Muscle layer of colon (tissue), 2 donors: ENCODE data around the gene MESD.
A peak's percentile ranks its signal among the peaks of the same experiment; 100 is the strongest.

Source experiments
- H3K27ac ChIP-seq: one replicate; pipeline ENCODE4 v1.7.0; 2013; ENCODE audit warnings: low read depth, mild to moderate bottlenecking, low read length, moderate library complexity
- H3K27me3 ChIP-seq, 2 donors: one replicate each; pipeline ENCODE4 v1.7.0; 2013; ENCODE audit warnings: low read length in 2 of 2, mild to moderate bottlenecking in 2 of 2; ENCODE audit not compliant: insufficient read depth in 2 of 2, control insufficient read depth in 1 of 2
- H3K36me3 ChIP-seq: one replicate; pipeline ENCODE4 v1.7.0; 2013; ENCODE audit warnings: mild to moderate bottlenecking, low read length; ENCODE audit not compliant: insufficient read depth
- H3K4me1 ChIP-seq: one replicate; pipeline ENCODE4 v1.7.0; 2013; ENCODE audit warnings: mild to moderate bottlenecking, low read length; ENCODE audit not compliant: insufficient read depth
- H3K4me3 ChIP-seq, 2 donors: one replicate each; pipeline ENCODE4 v1.7.0; 2013; ENCODE audit warnings: low read length in 2 of 2, low read depth in 1 of 2, mild to moderate bottlenecking in 1 of 2, moderate library complexity in 1 of 2
- H3K9ac ChIP-seq: one replicate; pipeline ENCODE4 v1.7.0; 2013; ENCODE audit warnings: low read length
- H3K9me3 ChIP-seq: one replicate; pipeline ENCODE4 v1.7.0; 2013; ENCODE audit warnings: mild to moderate bottlenecking, low read length
- donor health status: abdominal sarcoma.
- donor health status: Adenocarcinoma of cecum.

The MESD gene

DNA sequence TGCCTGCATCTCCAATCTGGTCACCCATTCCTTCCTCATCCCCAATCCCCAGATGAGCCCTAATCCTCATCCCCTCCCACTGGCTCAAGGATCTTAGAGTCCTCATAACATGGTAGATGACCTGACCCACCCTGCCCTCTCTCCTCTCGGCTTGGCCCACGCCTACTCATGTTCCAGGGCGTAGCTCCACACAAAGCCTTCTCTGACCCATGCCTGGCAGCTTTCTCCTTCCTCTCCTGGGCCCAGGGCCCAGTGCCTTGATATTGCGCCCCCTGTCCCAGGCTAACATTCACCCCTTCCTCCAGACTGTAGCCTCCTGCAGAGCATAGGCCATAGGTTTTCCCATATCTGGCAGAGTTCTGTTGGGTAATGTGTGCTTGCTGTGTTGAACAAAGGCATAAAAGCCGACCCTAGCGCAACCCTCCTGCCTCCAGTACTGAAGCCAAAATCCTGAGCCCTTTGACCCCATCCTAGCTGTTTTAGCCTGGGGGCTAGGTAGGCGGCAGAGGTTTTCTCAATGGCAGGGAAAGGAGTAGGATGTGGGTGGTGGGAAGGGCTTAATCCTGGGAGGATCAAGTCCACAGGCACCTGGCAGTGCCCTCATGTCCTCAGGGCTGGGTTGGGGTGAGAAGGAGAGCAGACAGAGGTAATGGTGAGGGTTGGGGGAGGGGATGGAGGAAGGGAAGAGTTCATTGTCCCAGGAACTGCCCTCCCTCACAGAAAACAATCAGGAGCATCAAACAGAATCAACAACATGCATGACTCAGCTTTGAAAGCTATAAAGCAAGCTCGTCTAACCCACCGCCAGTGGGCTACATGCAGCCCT lies 35.5 kb downstream of the MESD start:
- H3K9ac ChIP-seq = no peak overlapping the region
- H3K9me3 ChIP-seq = no peaks in the 10 kb centered on the region
- H3K27ac ChIP-seq = no peak overlapping the region
- no peak overlapping the region for H3K4me3 ChIP-seq
- no peaks in the 10 kb centered on the region for H3K27me3 ChIP-seq
- H3K4me1 ChIP-seq = no peaks in the 10 kb centered on the region
- peaks cover 26% of the 10 kb centered on the region for H3K36me3 ChIP-seq

DNA sequence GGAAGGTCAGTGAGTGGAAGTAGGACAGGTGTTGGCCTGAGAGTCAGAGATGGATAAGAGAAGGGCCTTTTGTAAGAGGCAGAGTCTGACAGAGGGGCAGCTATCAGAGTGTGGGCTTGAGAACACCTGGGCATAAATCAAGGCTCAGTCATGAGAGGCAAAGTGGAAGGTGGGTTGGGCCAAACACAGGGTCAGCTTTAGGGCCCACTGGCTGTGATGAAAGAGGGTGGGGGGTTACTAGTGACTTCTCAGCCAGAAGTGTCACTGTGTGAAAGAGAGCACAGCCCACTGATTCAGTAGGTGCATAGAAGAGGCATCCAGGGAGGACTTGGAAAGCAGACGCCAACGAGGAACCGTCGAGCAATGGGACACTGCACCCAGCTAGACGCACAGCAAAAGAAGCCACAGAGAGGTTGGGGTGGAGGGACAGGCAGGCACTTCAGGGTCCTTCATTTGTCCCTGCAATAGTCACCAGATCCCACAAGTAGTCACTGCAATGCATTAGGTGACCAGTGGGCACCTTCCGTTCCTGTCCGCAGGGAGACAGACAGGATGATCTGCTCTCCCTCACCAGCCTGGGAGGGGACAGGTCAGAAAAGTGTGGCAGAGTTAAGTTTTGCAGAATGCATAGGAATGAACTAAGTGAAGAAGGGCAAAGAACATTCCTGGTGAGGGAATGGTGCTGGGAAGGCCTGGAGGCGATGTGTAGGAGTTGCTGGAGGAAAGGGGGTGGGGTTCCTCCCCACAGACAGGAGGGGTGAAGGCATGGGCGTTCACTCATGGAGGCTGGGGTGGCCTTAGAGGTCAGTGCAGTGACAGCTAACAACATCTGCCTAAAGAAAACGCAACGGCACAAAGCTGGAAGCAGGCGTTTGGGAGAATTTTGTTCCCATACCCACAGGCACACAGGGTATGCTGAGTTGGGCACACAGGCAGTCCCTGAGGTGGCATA lies 36.3 kb downstream of the MESD start:
- no peak overlapping the region for H3K27ac ChIP-seq

DNA sequence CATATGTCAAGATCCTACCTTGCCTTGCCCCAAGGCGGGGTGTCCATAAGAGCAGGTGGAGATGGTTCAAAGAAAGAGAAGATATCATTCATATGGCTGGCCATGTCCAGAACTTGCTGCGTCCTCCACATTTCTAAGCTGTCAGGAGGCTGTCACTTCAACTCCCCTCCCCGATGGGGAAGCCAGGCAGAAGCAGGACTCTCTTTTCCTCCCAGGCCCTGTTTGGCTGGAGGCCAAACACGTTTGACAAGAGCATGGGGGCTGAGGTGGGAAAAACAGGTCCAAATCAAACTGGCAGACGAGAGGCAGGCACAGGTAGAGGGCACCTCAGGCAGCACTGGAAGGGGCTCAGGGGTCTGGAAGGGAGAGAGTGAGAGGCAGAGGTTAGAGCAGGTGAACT lies 37.7 kb downstream of the MESD start:
- Histone ChIP-seq H3K4me1 (no peaks in the 10 kb centered on the region), H3K4me3 (no peak overlapping the region), H3K27me3 (no peaks in the 10 kb centered on the region), H3K27ac (no peak overlapping the region), H3K9ac (no peak overlapping the region), H3K9me3 (no peaks in the 10 kb centered on the region), H3K36me3 (peaks cover 41% of the 10 kb centered on the region)

More for the DNA sequence above, 36.3 kb downstream of the MESD start:
- Histone ChIP-seq H3K9ac (no peak overlapping the region), H3K27me3 (no peaks in the 10 kb centered on the region), H3K9me3 (no peaks in the 10 kb centered on the region), H3K4me3 (no peak overlapping the region), H3K4me1 (no peaks in the 10 kb centered on the region), H3K36me3 (peaks cover 28% of the 10 kb centered on the region)

DNA sequence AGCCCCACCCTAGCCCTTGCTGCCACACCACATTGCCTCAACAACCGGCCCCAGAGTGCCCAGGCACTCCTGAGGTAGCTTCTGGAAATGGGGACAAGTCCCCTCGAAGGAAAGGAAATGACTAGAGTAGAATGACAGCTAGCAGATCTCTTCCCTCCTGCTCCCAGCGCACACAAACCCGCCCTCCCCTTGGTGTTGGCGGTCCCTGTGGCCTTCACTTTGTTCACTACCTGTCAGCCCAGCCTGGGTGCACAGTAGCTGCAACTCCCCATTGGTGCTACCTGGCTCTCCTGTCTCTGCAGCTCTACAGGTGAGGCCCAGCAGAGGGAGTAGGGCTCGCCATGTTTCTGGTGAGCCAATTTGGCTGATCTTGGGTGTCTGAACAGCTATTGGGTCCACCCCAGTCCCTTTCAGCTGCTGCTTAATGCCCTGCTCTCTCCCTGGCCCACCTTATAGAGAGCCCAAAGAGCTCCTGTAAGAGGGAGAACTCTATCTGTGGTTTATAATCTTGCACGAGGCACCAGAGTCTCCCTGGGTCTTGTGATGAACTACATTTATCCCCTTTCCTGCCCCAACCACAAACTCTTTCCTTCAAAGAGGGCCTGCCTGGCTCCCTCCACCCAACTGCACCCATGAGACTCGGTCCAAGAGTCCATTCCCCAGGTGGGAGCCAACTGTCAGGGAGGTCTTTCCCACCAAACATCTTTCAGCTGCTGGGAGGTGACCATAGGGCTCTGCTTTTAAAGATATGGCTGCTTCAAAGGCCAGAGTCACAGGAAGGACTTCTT lies 39.1 kb downstream of the MESD start:
- Histone ChIP-seq H3K4me3 (no peak overlapping the region), H3K9me3 (no peaks in the 10 kb centered on the region), H3K27ac (no peak overlapping the region), H3K36me3 (peaks cover 51% of the 10 kb centered on the region), H3K27me3 (no peaks in the 10 kb centered on the region), H3K9ac (no peak overlapping the region), H3K4me1 (no peaks in the 10 kb centered on the region)

DNA sequence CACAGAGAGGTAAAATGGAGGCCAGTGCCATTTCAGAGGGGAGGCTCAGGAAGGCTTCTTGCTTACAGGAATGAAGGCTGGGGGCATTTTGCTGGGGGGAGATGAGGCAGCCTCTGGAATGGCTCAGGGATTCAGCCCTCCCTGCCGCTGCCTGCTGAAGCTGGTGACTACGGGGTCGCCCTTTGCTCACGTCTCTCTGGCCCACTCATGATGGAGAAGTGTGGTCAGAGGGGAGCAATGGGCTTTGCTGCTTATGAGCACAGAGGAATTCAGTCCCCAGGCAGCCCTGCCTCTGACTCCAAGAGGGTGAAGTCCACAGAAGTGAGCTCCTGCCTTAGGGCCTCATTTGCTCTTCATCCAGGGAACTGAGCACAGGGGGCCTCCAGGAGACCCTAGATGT lies 39.9 kb downstream of the MESD start:
- Histone ChIP-seq H3K4me3 (no peak overlapping the region), H3K9me3 (no peaks in the 10 kb centered on the region), H3K9ac (no peak overlapping the region), H3K36me3 (peaks cover 51% of the 10 kb centered on the region), H3K27ac (no peak overlapping the region), H3K27me3 (no peaks in the 10 kb centered on the region), H3K4me1 (no peaks in the 10 kb centered on the region)

DNA sequence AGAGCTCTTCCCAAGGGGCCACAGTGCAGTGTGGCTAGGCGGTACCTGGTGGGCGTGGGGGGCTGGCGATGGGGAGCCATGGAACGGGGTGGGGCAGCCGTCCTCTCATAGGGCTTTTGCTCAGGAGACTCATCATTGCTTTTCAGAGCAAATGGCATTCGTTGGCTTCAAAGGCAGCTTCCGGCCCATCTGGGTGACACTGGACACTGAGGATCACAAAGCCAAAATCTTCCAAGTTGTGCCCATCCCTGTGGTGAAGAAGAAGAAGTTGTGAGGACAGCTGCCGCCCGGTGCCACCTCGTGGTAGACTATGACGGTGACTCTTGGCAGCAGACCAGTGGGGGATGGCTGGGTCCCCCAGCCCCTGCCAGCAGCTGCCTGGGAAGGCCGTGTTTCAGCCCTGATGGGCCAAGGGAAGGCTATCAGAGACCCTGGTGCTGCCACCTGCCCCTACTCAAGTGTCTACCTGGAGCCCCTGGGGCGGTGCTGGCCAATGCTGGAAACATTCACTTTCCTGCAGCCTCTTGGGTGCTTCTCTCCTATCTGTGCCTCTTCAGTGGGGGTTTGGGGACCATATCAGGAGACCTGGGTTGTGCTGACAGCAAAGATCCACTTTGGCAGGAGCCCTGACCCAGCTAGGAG lies 40.8 kb downstream of the MESD start:
- peaks cover under 1% of the 10 kb centered on the region for H3K4me1 ChIP-seq
- H3K9ac ChIP-seq = no peak overlapping the region
- H3K27me3 ChIP-seq = no peaks in the 10 kb centered on the region
- H3K9me3 ChIP-seq = no peaks in the 10 kb centered on the region
- H3K36me3 ChIP-seq = peaks cover 51% of the 10 kb centered on the region
- no peak overlapping the region for H3K27ac ChIP-seq
- H3K4me3 ChIP-seq = no peak overlapping the region

DNA sequence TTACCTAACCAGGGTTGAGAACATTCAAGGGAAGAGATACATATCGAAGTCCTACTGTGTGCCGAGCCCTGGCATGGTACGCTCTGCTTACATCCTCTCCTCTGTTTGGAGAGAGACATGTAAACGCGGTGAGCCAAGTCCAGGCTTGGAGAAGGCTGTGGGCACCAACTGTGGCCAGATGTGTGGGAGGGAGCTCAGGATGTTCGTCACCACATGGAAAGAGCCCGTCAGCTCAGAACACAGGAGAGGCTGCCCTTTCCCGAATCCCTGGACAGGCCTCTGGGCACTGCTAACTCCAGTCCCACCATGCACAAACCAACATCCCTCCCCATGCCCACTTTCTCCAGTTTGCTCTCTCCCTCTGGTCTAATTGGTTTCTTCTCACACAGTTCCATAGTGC lies 43.0 kb downstream of the MESD start:
- Histone ChIP-seq H3K4me1 (peaks cover 13% of the 10 kb centered on the region), H3K36me3 (peaks cover 51% of the 10 kb centered on the region), H3K4me3 (no peak overlapping the region), H3K9me3 (no peaks in the 10 kb centered on the region), H3K27ac (no peak overlapping the region), H3K9ac (no peak overlapping the region), H3K27me3 (no peaks in the 10 kb centered on the region)

DNA sequence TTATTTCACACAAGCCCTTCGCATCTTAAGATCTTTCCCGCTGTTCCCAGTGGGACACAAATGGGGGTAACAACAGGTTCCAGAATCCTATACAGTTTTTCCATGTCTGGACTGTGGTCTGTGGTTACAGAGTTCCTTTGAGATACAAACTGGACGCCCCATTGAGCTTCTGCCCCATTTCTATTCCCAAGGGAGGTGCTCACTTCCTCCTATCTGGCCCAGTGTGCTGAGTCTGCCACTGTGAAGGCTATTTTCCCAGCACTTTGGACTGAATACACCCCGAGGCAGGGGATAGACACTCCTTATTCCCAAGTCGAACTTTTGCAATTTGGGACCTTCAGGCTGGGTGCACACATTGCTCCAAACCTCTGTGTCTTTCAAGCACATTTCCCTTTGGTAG lies 44.0 kb downstream of the MESD start:
- H3K9me3 ChIP-seq = no peaks in the 10 kb centered on the region
- peaks cover 13% of the 10 kb centered on the region for H3K4me1 ChIP-seq
- no peak overlapping the region for H3K4me3 ChIP-seq
- no peak overlapping the region for H3K9ac ChIP-seq
- no peak overlapping the region for H3K27ac ChIP-seq
- H3K27me3 ChIP-seq = no peaks in the 10 kb centered on the region
- peaks cover 44% of the 10 kb centered on the region for H3K36me3 ChIP-seq

DNA sequence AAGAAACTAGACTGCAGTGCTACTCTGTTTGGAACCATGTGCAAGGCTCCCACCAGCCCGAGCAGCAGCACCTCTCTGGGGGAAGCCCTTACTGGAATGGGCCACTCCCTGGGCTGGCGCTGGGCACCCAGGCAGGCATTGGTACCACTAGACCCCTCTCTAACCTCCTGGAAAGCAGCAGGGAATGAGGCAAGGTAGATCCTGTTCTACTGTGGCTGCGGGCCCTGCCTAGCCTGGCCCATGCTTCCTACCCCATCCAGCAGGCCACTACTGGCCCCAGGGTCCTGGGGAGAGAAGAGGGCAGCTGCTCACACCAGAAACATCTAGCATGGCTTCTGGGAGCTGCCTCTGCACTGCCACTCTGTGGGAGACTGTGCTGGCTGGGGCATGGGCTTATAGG lies 44.8 kb downstream of the MESD start:
- Histone ChIP-seq H3K4me3 (no peak overlapping the region), H3K27me3 (no peaks in the 10 kb centered on the region), H3K9ac (no peak overlapping the region), H3K36me3 (peaks cover 39% of the 10 kb centered on the region), H3K4me1 (peaks cover 13% of the 10 kb centered on the region), H3K27ac (no peak overlapping the region), H3K9me3 (no peaks in the 10 kb centered on the region)

DNA sequence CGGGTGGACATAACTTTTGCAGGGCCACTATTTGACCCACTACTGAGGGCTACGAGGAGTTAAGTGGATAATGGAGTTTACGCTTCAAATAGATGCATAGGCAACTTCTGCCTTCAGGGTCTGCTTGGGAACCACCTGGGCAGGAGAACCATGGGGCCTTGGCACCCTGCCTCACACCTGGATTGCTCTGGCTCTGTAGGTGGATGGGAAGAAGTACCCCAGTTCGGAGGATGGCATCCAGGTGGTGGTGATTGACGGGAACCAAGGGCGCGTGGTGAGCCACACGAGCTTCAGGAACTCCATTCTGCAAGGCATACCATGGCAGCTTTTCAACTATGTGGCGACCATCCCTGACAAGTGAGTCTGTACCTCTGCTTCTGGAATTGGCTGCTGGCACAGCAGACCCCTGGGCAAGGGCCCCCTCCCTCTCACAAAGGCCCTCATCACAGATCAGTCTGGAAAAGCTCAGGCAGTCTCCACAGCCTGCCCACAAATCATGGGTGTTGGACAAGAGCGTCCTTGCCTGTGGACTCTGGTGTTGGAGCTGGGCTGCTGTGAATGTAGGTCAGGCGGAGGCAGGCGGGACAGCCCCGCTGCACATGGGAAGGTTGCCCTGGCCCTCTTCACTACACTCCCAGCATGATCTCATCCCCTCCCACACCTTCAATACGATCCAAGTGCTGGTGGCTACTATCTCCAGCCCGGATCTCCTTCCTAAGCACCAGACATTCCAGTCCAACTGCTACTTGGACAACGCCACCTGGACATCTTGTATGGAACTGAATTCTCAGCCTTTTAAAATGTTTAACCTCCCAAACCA lies 46.7 kb downstream of the MESD start:
- peaks cover 20% of the 10 kb centered on the region for H3K36me3 ChIP-seq
- H3K27ac ChIP-seq = peak overlapping the region; percentile 12
- no peaks in the 10 kb centered on the region for H3K27me3 ChIP-seq
- H3K9ac ChIP-seq = no peak overlapping the region
- no peak overlapping the region for H3K4me3 ChIP-seq
- H3K4me1 ChIP-seq = peaks cover 19% of the 10 kb centered on the region
- H3K9me3 ChIP-seq = no peaks in the 10 kb centered on the region
